GM21723 (cell line): ENCODE measurements around the gene AEBP1.

Source experiments
- ATAC-seq: cut with Tn5 transposase; IDR thresholded peaks from one replicate; pipeline ENCODE4 v1.9.1; 2021; ENCODE audit warnings: mild to moderate bottlenecking, moderate library complexity; ENCODE audit not compliant: unreplicated experiment

The AEBP1 gene

GRCh38 chr7:44083796-44084195, 20.3 kb upstream of the AEBP1 start:
- ATAC-seq: no peak

GRCh38 chr7:44084701-44085100, 19.4 kb upstream of the AEBP1 start:
- ATAC-seq: no peak

- no peak for ATAC-seq
These were observed 18.6 kb upstream of the AEBP1 start for GRCh38 chr7:44085546-44085945.

- no peak for ATAC-seq
These were observed 17.5 kb upstream of the AEBP1 start for GRCh38 chr7:44086627-44087026.

- ATAC-seq: no peak
These were observed 16.0 kb upstream of the AEBP1 start for GRCh38 chr7:44087911-44088838.

GRCh38 chr7:44093102-44093641, 11.0 kb upstream of the AEBP1 start:
- ATAC-seq: no peak

- no peak for ATAC-seq
These were observed 9.8 kb upstream of the AEBP1 start for GRCh38 chr7:44094365-44094764.

GRCh38 chr7:44094883-44095592, 9.1 kb upstream of the AEBP1 start:
- no peak for ATAC-seq

GRCh38 chr7:44095781-44096180, 8.4 kb upstream of the AEBP1 start:
- no peak for ATAC-seq

- ATAC-seq: no peak
These were observed 7.7 kb upstream of the AEBP1 start for GRCh38 chr7:44096326-44096881.

- peak; percentile 74 for ATAC-seq
These were observed 6.8 kb upstream of the AEBP1 start for GRCh38 chr7:44097064-44097932.

GRCh38 chr7:44098092-44099068, 5.8 kb upstream of the AEBP1 start:
- no peak for ATAC-seq

GRCh38 chr7:44099669-44100068, 4.5 kb upstream of the AEBP1 start:
- no peak for ATAC-seq

GRCh38 chr7:44100458-44101302, 3.5 kb upstream of the AEBP1 start:
- ATAC-seq: no peak

- ATAC-seq: no peak
These were observed 2.7 kb upstream of the AEBP1 start for GRCh38 chr7:44101303-44101965.

- ATAC-seq: no peak
These were observed 1.9 kb upstream of the AEBP1 start for GRCh38 chr7:44101966-44102845.
